NCI-H1092 treated with DMSO at 0.1 percent for 48 hours (cell line): Measurements from ENCODE around the gene RNMT.
"Not testable (repeated sequence)": the region's sequence is repeated elsewhere in the genome, so short reads cannot be mapped to it uniquely, and the experiment has no call there.

Experiments used
- DNase-seq: peaks from one replicate; lab custom pipeline; 2025; lab: John Stamatoyannopoulos, UW

The RNMT gene

GRCh38 chr18:13726232-13726971, at the start of gene RNMT, which contains the start of gene FAM210A:
RNMT (plus strand) TSS chr18:13726673; CDS start chr18:13731518, 4,845 bp downstream.
FAM210A (minus strand) TSS chr18:13726558; CDS start chr18:13682077, 44,481 bp downstream.
- DNase-seq: peak; percentile 87

GRCh38 chr18:13677350-13677749, 49.1 kb upstream of the RNMT start:
- DNase-seq: not testable (repeated sequence)

GRCh38 chr18:13680612-13681011, 45.9 kb upstream of the RNMT start:
- no peak for DNase-seq

GRCh38 chr18:13681701-13682100, 44.8 kb upstream of the RNMT start:
- no peak for DNase-seq

GRCh38 chr18:13684546-13684945, 41.9 kb upstream of the RNMT start:
- DNase-seq: no peak

- no peak for DNase-seq
These were observed 38.0 kb upstream of the RNMT start for GRCh38 chr18:13688191-13689136.

GRCh38 chr18:13690060-13690459, 36.4 kb upstream of the RNMT start:
- DNase-seq: not testable (repeated sequence)

GRCh38 chr18:13695337-13695736, 31.1 kb upstream of the RNMT start:
- DNase-seq: not testable (repeated sequence)

- no peak for DNase-seq
These were observed 29.5 kb upstream of the RNMT start for GRCh38 chr18:13696961-13697360.

- DNase-seq: no peak
These were observed 26.3 kb upstream of the RNMT start for GRCh38 chr18:13700153-13700552.

GRCh38 chr18:13703899-13704298, 22.6 kb upstream of the RNMT start:
- DNase-seq: no peak

- DNase-seq: no peak
These were observed 16.1 kb upstream of the RNMT start for GRCh38 chr18:13710414-13710831.

- no peak for DNase-seq
These were observed 13.9 kb upstream of the RNMT start for GRCh38 chr18:13712400-13713131.

GRCh38 chr18:13713455-13714055, 12.9 kb upstream of the RNMT start:
- no peak for DNase-seq

- no peak for DNase-seq
These were observed 11.1 kb upstream of the RNMT start for GRCh38 chr18:13715330-13715729.

GRCh38 chr18:13716916-13717315, 9.6 kb upstream of the RNMT start:
- no peak for DNase-seq

- no peak for DNase-seq
These were observed 6.3 kb upstream of the RNMT start for GRCh38 chr18:13720123-13720522.

GRCh38 chr18:13720847-13721246, 5.6 kb upstream of the RNMT start:
- DNase-seq: no peak

GRCh38 chr18:13725566-13726231, 774 bp upstream of the RNMT start:
- DNase-seq: no peak

- peak; percentile 18 for DNase-seq
These were observed 479 bp downstream of the RNMT start for GRCh38 chr18:13726972-13727331.

- DNase-seq: no peak
These were observed 4.0 kb downstream of the RNMT start for GRCh38 chr18:13730481-13730880.
